ENCODE data around the gene KAT8.
"Not testable (repeated sequence)": the region's sequence is repeated elsewhere in the genome, so short reads cannot be mapped to it uniquely, and the experiment has no call there.

The KAT8 gene

GRCh38 chr16:31084584-31085302 is 32.7 kb upstream of the KAT8 start:
- no peak for DNase-seq

GRCh38 chr16:31085411-31085810 is 32.1 kb upstream of the KAT8 start:
- no peak for DNase-seq

- DNase-seq: no peak
These were observed 31.4 kb upstream of the KAT8 start for GRCh38 chr16:31085873-31086628.

GRCh38 chr16:31086629-31086906 is 30.9 kb upstream of the KAT8 start:
- no peak for DNase-seq

- no peak for DNase-seq
These were observed 30.0 kb upstream of the KAT8 start for GRCh38 chr16:31087481-31087880.

- DNase-seq: no peak
These were observed 29.5 kb upstream of the KAT8 start for GRCh38 chr16:31087971-31088370.

GRCh38 chr16:31088459-31089183 is 28.8 kb upstream of the KAT8 start, which contains the start of gene PRSS53:
TSS of gene PRSS53 (minus strand) at chr16:31088943. CDS start at chr16:31088809, 134 bp downstream.
- no peak for DNase-seq

- DNase-seq: no peak
These were observed 28.3 kb upstream of the KAT8 start for GRCh38 chr16:31089199-31089598.

GRCh38 chr16:31090540-31090939 is 26.9 kb upstream of the KAT8 start:
- DNase-seq: no peak

- DNase-seq: no peak
These were observed 25.1 kb upstream of the KAT8 start for GRCh38 chr16:31092330-31092729.

GRCh38 chr16:31093132-31093703 is 24.2 kb upstream of the KAT8 start:
- DNase-seq: peak; percentile 69

- no peak for DNase-seq
These were observed 23.4 kb upstream of the KAT8 start for GRCh38 chr16:31094088-31094423.

GRCh38 chr16:31094424-31095120 is 22.9 kb upstream of the KAT8 start, which contains the start of gene VKORC1:
TSS of gene VKORC1 (minus strand) at chr16:31094797. CDS start at chr16:31094729, 68 bp downstream.
- DNase-seq: peak; percentile 98

- DNase-seq: no peak
These were observed 17.4 kb upstream of the KAT8 start for GRCh38 chr16:31099860-31100638.

GRCh38 chr16:31100876-31101641 is 16.4 kb upstream of the KAT8 start:
- not testable (repeated sequence) for DNase-seq

- DNase-seq: peak; percentile 87
These were observed 11.7 kb upstream of the KAT8 start for GRCh38 chr16:31105677-31106213.

- no peak for DNase-seq
These were observed 10.7 kb upstream of the KAT8 start for GRCh38 chr16:31106509-31107464.

GRCh38 chr16:31107465-31107867 is 10.0 kb upstream of the KAT8 start:
- DNase-seq: no peak

- DNase-seq: peak; percentile 79
These were observed 9.2 kb upstream of the KAT8 start, which contains the start of gene BCKDK for GRCh38 chr16:31108035-31108793. TSS of gene BCKDK (plus strand) at chr16:31108386. CDS start at chr16:31109224, 838 bp downstream.

Measured in hematopoietic multipotent progenitor cell treated with erythropoietin and hydrocortisone succinate and interleukin-3 and kit ligand, for 8 days (in vitro differentiated cells).